ENCODE results near the gene TRMT6. TPM values are rescaled to one million over a fixed set of nuclear protein-coding genes. Genes with fewer than 3 reads are reported as not detected.

The TRMT6 gene
- total RNA-seq, 1 experiment from 2014 or later, result 13.2 TPM

DNA sequence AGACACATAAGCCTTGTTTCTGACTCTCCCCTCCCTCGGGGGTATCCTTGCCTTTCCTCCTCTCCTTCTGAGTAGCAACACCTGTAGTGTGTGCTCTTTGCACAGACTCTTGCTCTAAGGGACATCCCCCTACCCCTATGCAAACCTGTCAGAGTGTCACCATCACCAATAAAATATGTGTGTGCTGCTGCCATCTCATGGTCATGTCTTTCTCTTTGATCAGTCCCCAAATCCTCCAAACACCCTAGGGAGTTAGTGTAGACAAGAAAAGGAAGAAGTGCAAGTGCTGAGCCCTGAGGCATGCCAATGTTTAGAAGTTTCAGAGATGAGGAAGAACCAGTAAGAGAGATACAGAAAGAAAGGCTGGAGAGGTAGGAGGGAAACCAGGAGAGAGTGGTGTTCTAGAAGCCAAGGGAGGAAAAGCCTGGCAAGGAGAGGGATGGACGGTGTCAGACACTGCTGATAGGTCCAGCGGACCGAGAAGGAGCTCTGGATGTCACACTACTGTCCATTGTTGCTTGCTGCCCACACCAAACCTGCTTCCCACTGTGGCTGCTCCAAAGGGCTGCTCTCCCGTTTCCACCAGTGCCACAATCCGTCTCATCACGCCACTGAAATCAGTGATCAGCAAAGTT lies 16.4 kb downstream of the TRMT6 start:
- Histone ChIP-seq H3K9me3 (ENCODE audit: control insufficient read depth in 1 of 2, insufficient read depth in 1 of 2, low read depth in 1 of 2, low read length in 2 of 2) (no peaks in the 10 kb centered on the region), H3K27ac (ENCODE audit: low read depth, low read length) (no peak overlapping the region), H3K4me2 (ENCODE audit: low read length) (no peak overlapping the region), H3K36me3 (ENCODE audit: control insufficient read depth in 1 of 2, insufficient read depth in 2 of 2, low read length in 2 of 2) (peaks cover 7 to 8% of the 10 kb centered on the region in 2 experiments; a peak in 2 of 4 replicates), H3K4me3 (replicated peaks in 1 of 2; ENCODE audit: low read depth in 1 of 2, low read length in 2 of 2) (no peak overlapping the region), H4K20me1 (ENCODE audit: insufficient read depth) (no peaks in the 10 kb centered on the region), H3K9ac (ENCODE audit: low read length) (no peak overlapping the region), H3K9me2 (ENCODE audit: insufficient read depth) (no peaks in the 10 kb centered on the region), H3K27me3 (ENCODE audit: insufficient read depth, low read length) (peaks cover 11% of the 10 kb centered on the region; the same call in 1 of the 2 replicates), H2AFZ (ENCODE audit: low read depth, low read length, poor library complexity, severe bottlenecking) (no peak overlapping the region), H3K79me2 (ENCODE audit: insufficient read depth, low read length) (no peaks in the 10 kb centered on the region), H3K4me1 (ENCODE audit: control insufficient read depth in 1 of 2, insufficient read depth in 2 of 2, low read length in 2 of 2) (no peaks in the 10 kb centered on the region)
- BruUV-seq (replicated peaks), result no TSS peak
- CTCF ChIA-PET, result interaction anchor here (1.3 to 1.8 kb wide), 2 partner anchors 9 to 377 kb away, joined by 3 to 9 read pairs; no protein-coding TSS in a partner anchor
- TF ChIP-seq, protein P1, sequence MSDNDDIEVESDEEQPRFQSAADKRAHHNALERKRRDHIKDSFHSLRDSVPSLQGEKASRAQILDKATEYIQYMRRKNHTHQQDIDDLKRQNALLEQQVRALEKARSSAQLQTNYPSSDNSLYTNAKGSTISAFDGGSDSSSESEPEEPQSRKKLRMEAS (IDR thresholded peaks at IDR 0.05), result no peak
- TF ChIP-seq EZH2phosphoT487 (IDR thresholded peaks at IDR 0.05; ENCODE audit: borderline replicate concordance), result no peak
- no peak for TF ChIP-seq POLR2AphosphoS5 (IDR thresholded peaks at IDR 0.05; ENCODE audit: low read depth, low read length)
- peak; percentile 62 for TF ChIP-seq RAD21 (IDR thresholded peaks at IDR 0.05; ENCODE audit: low read depth)
- TF ChIP-seq FOSL1 (IDR thresholded peaks at IDR 0.05; ENCODE audit: low read depth), result no peak
- no peak for TF ChIP-seq SIN3A (IDR thresholded peaks at IDR 0.05; ENCODE audit: low read depth)
- TF ChIP-seq JUND (IDR thresholded peaks at IDR 0.05), result no peak
- TF ChIP-seq, protein P2, sequence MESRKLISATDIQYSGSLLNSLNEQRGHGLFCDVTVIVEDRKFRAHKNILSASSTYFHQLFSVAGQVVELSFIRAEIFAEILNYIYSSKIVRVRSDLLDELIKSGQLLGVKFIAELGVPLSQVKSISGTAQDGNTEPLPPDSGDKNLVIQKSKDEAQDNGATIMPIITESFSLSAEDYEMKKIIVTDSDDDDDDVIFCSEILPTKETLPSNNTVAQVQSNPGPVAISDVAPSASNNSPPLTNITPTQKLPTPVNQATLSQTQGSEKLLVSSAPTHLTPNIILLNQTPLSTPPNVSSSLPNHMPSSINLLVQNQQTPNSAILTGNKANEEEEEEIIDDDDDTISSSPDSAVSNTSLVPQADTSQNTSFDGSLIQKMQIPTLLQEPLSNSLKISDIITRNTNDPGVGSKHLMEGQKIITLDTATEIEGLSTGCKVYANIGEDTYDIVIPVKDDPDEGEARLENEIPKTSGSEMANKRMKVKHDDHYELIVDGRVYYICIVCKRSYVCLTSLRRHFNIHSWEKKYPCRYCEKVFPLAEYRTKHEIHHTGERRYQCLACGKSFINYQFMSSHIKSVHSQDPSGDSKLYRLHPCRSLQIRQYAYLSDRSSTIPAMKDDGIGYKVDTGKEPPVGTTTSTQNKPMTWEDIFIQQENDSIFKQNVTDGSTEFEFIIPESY (IDR thresholded peaks at IDR 0.05; ENCODE audit: extremely low read depth, insufficient replicate concordance, low read length), result no peak
- TF ChIP-seq, protein P3, sequence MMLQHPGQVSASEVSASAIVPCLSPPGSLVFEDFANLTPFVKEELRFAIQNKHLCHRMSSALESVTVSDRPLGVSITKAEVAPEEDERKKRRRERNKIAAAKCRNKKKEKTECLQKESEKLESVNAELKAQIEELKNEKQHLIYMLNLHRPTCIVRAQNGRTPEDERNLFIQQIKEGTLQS (IDR thresholded peaks at IDR 0.05), result no peak
- no peak for TF ChIP-seq POLR2A (IDR thresholded peaks at IDR 0.05; ENCODE audit: borderline replicate concordance, extremely low read depth, insufficient read depth, insufficient read length)
- TF ChIP-seq, protein P4, sequence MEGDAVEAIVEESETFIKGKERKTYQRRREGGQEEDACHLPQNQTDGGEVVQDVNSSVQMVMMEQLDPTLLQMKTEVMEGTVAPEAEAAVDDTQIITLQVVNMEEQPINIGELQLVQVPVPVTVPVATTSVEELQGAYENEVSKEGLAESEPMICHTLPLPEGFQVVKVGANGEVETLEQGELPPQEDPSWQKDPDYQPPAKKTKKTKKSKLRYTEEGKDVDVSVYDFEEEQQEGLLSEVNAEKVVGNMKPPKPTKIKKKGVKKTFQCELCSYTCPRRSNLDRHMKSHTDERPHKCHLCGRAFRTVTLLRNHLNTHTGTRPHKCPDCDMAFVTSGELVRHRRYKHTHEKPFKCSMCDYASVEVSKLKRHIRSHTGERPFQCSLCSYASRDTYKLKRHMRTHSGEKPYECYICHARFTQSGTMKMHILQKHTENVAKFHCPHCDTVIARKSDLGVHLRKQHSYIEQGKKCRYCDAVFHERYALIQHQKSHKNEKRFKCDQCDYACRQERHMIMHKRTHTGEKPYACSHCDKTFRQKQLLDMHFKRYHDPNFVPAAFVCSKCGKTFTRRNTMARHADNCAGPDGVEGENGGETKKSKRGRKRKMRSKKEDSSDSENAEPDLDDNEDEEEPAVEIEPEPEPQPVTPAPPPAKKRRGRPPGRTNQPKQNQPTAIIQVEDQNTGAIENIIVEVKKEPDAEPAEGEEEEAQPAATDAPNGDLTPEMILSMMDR (IDR thresholded peaks at IDR 0.05 in 2 of 3, conservative IDR thresholded peaks at IDR 0.05 in 1 of 3; ENCODE audit: borderline replicate concordance in 1 of 3, insufficient read depth in 1 of 3, low read depth in 2 of 3, low read length in 2 of 3), result peak; percentile 17 to 50 (median 47); a peak in 4 of 6 replicates
- no peak for TF ChIP-seq ELF1 (IDR thresholded peaks at IDR 0.05; ENCODE audit: borderline replicate concordance, low read depth)
- ATAC-seq (peak; percentile 81), DNase-seq (ENCODE audit: low read depth, low spot score) (no peak)
- RAD21 ChIA-PET (ENCODE audit: low non-redundant PET in 1 of 2, low total read pairs in 2 of 2, uncharacterized antibody in 2 of 2, unreplicated experiment in 2 of 2), result no interaction called here
- POLR2A ChIA-PET, result no interaction called here
- intact Hi-C loops (cut with micrococcal nuclease), result loop anchor here (1.0 to 10.0 kb wide), 3 partner anchors 129 to 405 kb away; no protein-coding TSS in a partner anchor

All from HCT116 (cell line).